SKM-1 treated with dmso at 0.1 percent for 144 hours (cell line): ENCODE measurements around the gene OR2V2.
"Not testable (repeated sequence)": the region's sequence is repeated elsewhere in the genome, so short reads cannot be mapped to it uniquely, and the experiment has no call there.

ENCODE experiments used
- DNase-seq: peaks from one replicate; lab custom pipeline; 2025; ENCODE audit not compliant: unreplicated experiment; lab: John Stamatoyannopoulos, UW

OR2V2 gene

DNA sequence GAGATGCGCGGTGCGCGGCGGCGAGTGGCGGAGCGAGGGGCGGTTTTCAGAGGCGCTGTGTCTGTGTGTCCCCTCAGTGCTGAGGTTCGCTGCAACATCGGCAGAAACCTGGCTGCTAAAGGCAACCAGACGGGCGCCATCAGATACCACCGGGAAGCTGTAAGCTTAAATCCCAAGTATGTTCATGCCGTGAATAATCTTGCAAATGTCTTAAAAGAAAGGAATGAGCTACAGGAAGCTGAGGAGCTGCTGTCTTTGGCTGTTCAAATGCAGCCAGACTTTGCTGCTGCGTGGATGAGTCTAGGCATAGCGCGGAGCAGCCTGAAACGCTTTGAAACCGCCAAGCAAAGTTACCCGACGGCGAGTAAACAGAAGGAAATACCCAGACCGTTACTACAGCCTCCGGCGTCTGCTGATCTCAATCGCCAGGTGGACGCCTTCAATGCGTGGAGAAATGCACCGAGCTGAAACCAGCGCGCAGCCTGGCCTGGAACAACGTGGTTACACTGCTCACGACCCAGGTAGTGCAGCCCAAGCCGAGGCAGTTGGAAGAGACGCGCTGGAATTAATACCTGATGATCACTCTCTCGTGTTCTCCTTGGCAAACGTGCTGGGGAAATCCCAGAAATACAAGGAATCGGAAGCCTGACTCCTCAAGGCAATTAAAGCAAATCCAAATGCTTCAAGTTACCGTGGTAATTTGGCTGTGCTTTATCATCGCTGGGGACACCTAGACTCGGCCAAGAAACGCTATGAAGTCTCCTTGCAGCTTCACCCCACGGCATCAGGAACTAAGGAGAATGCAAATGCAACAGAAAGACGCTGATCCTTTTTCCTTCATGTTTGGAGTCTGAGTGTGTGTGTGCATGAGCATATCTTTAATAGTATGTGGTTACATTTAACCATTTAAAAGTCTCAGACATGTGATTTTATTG lies 32.3 kb upstream of the OR2V2 start:
- no peak for DNase-seq

DNA sequence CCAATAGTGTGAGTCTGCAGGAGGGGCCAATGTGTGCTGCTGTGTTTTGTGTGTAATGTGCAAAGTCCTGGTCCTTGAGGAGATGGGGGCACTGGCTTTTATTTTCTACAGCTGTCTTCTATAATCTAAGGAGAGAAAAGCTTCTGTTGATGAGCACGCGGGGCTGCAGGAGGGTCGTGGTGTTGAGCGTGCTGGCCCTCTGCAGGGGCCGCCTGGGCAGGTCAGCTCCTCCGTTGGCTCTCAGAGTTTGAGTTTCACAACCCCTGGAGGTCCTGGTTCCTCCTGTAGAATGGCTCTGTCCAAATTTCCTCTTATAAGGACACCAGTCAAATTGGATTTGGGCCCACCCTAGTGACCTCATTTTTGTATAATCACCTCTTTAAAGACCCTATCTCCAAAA lies 29.0 kb upstream of the OR2V2 start:
- DNase-seq: no peak

DNA sequence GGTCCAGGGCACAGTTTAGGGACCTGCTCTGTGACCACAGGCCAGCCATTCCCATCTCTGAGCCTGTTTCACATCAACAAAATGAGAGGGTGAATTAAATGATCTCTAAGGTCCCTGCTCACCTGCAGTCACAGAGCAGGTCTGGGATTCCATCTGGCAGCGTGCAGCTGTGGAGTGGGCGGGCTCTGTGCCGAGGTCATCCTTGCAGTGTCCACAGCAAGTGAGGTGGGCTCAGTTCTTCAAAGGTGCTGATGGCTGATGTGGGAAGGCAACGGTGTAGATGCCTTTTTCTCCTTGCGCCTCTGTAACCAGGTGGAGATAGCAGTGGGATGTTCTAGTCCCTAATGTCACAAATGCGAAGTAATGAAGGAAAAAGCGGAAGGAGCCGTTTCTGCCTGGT lies 28.3 kb upstream of the OR2V2 start:
- DNase-seq: no peak

DNA sequence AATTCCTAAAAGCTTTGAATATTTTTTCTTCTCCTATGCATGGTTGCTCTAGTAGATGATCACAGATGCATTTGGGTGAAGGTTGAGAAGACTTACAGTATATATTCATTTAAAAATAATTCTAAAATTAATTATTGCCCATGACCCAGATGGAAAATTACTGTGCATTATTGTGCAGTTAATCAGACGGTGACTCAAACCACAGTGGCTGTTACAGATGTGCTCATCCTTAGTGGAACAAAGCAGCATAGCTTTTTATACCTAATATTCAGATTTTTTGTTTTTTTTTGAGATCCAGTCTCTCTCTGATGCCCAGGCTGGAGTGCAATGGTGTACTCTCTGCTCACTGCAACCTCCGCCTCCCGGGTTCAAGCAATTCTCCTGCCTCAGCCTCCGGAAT lies 27.1 kb upstream of the OR2V2 start:
- no peak for DNase-seq

DNA sequence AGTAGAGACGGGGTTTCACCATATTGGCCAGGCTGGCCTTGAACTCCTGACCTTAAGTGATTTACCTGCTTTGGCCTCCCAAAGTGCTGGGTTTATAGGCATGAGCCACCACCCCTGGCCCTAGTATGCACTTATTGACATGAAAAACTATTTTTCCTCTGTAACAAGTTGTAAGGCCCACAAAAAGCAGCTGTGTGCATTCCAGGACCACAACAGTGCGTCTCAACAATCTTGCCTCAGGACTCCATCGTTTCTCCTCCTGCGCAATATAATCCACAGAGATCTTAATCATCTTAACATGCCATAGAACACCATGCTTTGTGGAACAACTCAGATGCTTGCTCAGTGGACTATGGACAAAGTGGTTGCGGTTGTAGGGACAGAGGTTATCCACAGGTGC lies 26.6 kb upstream of the OR2V2 start:
- DNase-seq: no peak

DNA sequence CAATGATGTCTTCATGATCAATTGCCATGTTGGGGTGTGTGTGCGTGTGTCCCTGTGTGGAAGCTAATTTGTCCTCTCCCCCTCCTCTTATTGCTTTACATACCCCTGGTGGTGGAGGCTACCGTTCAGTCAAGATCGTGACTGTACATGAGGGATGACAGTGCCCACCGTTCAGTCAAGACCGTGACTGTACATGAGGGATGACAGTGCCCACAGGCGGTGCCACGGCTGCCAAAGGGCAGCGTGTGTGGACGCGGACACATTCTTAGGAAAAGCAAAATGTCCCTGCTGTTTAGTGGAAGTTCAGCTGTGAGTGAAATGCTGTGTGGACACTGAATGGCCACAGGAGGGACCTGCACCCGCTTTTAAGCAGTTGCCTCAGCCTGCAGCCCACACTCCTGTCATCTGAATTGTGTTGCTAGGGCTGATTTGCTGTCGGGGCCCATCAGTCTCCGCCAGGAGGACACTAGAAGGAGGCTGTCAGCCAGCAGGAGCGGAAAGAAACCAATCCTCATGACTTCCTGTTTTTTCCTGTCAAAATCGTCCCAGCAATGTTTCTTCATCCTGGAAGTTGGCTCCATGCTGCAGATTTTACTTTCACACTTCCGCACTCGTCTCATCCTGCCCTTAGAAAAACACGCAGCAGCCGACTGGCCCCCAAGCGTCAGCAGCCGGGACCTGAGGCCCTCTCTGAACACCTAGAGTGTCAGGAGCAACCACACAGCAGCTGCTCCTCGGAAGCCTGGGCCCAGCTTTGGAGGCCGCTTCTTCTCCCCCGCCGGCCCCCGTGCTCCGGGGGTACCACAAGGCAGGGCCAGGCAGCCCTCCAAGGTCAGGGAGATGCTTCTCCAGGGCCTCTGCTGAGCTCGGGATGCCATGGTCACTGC lies 25.5 kb upstream of the OR2V2 start:
- no peak for DNase-seq

DNA sequence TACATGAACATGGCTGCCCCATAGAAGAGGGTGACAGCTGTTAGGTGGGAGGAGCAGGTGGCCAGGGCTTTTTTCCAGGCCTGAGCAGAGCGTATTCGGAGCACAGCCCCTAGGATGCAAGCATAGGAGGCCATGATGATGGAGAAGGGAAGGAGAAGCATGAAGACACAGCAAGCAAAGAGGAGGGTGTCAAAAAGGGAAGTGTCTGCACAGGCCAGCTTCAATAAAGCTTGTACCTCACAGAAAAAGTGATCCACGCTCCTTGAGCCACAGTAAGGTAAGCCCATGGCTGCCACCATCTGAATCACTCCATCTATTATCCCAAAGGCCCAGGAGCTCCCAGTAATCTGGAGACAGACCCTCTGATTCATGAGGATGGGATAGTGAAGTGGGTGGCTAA lies 22.9 kb upstream of the OR2V2 start:
- DNase-seq: no peak

DNA sequence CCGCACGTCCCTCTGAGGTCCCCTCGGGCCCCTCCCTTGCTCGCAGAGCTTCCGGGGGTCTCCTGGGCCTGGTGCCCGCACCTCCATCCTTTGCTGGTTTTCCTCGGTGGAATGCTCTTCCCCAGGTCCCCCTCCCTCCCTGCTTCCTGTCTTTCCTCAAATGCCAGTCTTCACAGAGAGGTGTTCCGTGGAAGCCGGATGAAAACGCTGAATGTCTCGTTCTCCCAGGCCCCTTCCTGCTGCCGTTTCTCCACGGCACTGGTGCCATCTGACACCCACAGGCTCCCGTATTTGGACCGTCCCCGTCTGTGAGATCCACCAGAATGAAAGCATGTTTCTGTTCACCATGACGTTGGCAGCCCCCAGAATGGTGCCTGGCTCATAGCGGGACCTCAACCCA lies 20.5 kb upstream of the OR2V2 start:
- no peak for DNase-seq

DNA sequence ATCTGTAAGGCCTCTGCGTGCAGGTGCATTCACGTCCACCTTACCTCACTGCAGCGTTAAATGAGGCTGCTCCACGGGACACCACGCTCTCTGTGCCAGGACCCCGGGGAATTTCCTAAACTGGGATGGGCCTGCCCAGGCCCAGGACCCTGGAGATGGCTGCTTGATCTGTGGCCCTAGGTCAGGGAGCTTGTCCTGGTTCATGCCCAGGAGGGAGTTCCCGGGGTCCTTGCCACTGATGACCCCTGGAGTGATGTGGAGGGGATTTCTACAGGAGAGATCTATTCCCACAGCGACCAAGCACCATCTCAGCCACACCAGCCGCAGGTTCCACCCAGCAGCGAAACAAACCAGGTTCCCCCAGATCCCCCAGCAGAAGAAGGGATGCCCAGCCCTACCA lies 19.9 kb upstream of the OR2V2 start:
- DNase-seq: no peak

DNA sequence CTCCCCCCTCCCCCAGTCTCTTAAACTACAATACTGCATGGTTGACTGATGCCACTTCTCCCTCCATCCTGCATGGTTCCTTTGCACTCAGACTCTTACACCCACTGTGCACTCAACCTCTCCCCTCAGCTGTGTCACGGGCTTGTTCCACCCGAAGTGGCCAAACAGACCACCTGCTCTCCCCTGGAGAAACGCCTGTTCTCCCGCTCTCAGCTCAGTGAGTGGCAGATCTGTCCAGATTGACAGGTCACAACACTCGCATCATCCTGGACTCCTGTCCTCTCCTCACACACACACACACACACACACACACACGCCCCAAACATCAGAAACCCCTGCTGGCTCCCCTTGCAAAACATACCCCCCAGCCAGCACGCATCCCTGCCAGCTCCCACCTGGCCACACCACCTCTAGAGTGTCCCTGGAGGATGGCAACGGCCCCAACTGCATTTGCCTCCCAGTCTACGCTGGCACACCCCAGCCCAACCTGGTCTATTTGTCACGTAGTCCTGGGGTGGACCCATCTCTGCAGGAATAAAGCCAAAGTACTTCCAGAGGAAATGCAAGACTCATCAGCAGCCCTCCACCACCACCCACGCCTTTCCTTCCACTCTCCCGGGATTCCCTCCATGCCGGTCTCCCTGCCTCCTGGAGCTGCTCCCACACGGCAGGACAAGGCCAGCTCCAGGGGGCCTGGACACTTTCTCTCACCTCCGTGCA lies 19.3 kb upstream of the OR2V2 start:
- DNase-seq: no peak

DNA sequence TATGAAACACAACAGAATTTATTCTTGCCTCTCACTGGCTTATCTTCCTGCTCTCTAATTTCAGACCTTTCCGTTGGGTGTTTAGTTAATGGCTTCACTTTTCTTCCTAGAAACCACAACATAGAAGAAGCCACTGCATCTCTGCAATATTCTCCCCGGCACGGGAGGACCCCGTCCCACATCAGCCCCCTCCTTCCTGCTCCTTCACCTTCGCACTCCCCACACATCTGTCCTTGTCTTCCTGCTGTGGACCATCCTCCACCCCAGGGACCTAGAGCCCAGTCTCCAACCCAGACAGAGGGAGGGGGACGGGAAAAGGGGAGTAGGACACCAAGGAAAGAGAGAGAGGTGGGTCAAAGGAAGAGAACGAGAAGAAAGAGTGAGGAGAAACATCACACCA lies 17.8 kb upstream of the OR2V2 start:
- no peak for DNase-seq

DNA sequence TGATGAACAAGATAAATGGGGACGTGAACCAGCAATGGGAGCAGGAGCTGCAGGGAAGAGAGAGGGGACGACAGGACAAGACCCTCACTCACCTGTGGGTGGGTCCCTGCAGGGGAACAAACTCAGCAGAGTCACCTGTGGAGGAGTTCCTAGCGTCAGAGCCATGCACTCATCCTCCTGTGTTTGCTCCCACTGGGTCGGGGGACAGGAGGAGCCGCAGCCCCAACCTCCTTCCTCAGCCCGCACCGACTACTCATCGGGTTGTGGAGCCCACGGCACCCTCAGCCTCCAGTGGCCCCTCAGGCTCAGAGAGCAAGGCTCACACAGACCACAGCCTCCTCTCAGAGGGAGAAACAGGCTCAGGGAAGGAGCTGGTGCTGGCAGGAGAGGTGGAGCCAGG lies 17.3 kb upstream of the OR2V2 start:
- DNase-seq: not testable (repeated sequence)

DNA sequence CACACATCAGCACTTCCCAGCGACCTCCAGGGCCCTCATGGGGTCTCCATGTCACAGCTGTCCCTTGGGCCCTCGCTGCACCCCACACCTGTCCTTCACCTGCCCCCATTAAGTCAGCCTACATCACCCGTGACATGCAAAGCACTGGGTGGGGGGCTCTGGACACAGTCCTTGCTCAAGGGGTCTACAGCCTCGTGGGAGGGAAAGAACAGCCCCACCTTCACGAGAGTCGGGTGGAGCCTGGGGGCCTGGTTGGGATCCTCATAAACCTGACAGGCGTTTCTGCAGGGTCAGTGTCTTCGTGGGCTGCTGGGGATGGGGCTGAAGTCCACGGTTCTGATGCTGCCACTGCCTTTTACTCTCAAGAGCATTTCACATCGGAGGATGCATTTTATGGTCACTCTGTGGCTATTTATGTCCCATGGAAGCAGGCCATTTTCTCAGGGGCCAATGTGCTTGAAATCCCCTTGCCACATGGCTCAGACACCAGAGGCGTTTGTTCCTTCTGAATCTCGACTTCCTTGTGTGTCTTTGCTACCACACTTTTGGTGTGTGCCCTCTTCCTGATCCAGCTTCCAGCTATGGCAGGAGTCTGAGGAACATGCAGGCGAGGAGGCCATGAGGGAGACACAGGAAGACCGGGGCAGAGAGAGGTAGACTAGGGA lies 16.4 kb upstream of the OR2V2 start, which contains the start of gene OR2V1:
OR2V1 (minus strand) TSS at position 338 of the 665 bp plus-strand sequence. CDS start 5,865 bp downstream, outside the sequence.
- DNase-seq: no peak

DNA sequence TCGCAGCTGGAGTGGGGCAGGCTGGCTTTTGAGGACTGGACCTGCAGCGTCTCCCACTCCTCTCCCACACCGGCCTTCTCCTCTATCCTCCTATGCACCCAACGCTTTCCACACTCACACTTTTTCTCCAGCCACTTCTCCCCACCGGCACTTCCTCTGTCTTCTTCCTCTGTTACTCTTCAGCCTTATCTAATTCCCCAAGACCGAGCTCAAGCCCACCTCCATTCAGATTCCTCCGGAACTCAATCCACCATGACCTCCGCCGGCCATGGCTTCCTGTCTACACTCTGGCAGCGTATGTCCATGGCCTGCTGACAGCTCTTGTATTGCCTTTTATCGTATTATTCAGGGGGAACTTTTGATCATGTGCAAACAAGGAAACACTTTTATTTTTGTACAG lies 15.9 kb upstream of the OR2V2 start:
- DNase-seq: no peak

DNA sequence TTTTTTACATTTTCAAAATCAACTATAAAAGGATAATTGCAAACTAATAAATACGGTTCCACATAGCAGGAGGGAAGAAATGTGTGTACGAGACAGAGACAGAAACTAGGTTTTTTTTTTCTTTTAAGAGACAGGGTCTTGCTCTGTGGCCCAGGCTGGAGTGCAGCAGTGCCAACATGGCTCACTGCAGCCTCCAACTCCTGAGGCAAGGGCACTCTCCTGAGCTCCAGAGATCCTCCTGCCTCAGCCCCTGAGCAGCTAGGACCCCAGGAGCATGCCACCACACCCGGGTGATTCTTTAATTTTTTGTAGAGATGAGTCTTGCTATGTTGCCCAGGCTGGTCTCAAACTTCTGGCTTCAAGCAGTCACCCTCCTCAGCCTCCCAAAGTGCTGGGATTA lies 14.3 kb upstream of the OR2V2 start:
- no peak for DNase-seq

DNA sequence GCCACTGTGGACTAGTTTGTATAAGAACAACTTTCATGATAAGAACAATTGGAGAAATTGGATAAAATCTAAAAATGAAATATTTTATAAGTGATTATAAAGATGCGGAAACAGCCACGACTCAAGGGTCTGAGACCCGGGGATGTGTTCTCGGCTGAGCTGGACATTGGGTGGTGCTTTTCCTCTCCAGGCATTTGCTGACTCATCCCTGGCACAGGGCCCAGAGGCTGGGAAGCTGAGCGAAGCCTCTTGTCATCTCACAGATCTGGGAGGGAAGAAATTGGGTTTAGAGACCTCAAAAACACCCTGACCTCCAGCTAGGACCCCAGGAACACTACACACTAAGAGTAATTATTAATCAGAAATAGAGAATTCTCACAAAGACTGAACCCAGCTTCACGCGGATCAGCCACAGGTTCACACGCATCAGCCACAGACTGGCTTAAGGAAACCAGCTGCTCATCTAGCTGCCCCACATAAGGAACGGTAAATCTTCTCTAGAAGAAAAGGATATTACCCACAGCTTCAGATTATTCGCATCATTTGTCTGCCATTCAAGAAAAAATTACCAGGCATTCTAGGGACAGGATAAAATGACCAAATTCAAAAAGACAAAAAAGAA lies 13.7 kb upstream of the OR2V2 start:
- DNase-seq: no peak

DNA sequence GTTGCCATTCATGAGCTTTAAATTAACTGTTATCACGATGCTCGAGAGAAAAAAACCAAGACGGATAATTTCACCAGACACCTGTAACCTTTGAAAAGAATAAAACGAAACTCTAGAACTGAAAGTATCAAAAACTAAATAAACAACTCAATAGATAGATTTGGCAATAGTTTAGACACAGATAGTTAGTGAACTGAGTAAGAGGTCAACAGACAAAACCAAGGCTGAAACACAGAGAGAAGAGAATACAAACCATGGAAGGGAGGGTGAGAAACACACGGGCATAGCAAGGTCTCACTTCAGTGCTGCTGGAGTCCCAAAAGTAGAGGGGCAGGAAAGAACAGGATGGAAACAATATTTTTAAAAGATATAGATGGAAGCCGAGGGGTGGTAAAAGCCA lies 13.1 kb upstream of the OR2V2 start:
- DNase-seq: no peak

DNA sequence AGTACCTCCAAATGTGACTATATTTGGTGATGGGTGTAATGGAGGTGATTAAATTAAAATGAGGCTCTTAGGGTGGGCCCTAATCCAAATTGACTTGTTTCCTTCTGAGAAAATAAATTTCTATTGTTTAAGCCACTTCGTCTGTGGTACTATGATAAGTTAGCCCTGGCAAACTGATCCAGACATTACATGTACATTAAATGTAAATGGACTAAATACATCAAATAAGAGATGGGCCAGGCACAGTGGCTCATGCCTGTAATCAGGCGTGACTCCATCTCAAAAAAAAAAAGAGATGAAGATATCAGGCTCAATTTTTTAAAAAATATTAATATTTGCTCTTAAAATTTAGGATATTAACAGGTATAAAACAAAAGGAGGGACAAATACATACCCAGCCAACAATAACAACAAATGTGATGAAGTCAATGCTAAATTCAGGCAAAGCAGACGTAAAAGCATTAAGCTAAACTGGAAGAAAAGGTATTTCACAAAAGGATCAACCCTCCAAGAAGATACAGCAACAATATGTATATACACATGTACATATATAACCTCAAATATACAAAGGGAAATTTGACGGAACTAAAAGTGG lies 10.9 kb upstream of the OR2V2 start:
- DNase-seq: no peak

DNA sequence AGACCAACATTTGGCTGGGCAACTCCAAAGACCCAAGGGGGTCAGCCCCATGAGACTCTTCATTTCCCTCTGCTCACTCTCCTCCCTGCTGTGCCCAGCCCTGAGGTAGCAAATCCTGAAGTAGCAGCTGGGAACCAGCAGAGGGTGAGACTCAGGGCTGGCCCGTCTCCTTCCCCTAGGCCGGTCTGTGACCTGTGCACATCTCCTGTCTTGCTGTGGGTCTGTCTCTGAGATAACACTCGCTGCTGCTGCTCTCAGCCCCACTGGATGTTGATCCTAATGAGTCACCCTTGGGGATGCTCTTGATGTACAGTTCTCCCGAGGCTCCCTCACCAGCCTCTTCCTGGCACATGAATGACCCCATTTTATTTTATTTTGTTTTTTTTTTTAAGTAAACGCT lies 9.1 kb upstream of the OR2V2 start:
- DNase-seq: no peak

DNA sequence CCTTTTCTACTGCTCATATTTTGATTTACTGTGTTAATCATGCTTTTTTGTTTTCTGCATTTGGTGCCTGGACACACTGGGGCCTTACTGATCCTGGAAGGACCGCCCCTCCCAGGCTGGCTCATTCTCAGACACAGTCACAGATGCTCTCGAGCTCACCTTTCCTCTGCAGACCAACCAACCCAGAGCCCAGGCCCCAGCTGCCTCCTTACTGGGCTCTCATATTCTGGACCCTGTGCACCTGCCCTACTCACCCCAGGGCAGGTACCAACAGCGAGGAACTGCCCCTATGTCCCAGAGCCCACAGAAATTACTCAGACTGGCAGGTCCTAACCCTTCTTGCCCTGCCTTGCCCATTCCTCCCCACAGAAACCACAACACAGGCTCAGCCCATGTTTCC lies 6.6 kb upstream of the OR2V2 start:
- DNase-seq: no peak
